HL-60 (cell line): ENCODE results near the gene GMDS.

ENCODE experiments used
- DNase-seq, 2 experiments: peaks; one replicate each; pipeline ENCODE4 v3.0.0-alpha.2; 2010 to 2020; ENCODE audit warnings: low read depth in 1 of 2, low spot score in 1 of 2
- H3K27ac ChIP-seq: fragments of 250-450 bp; sonication (Bioruptor Pico); replicated peaks from 2 replicates; pipeline ENCODE4 v1.5.1; 2020; ENCODE audit warnings: mild to moderate bottlenecking, moderate library complexity
- H3K27me3 ChIP-seq: fragments of 250-450 bp; sonication (Bioruptor Pico); 2 replicates; pipeline ENCODE4 v1.5.1; 2021; ENCODE audit warnings: mild to moderate bottlenecking, moderate library complexity; ENCODE audit not compliant: insufficient read depth, poor library complexity, severe bottlenecking
- H3K4me3 ChIP-seq: replicated peaks from 2 replicates; pipeline ENCODE4 v1.5.1; 2011; ENCODE audit warnings: mild to moderate bottlenecking, control low read depth, low read length; ENCODE audit not compliant: insufficient read depth
- CTCF ChIP-seq: IDR thresholded peaks from one replicate; pipeline ENCODE4 v1.5.1; 2011; ENCODE audit warnings: low read length, control low read depth, inconsistent platforms; ENCODE audit not compliant: insufficient read depth
- GABPA ChIP-seq: IDR thresholded peaks from 2 replicates; pipeline ENCODE4 v1.6.1; 2012; ENCODE audit warnings: low read depth
- POLR2AphosphoS5 ChIP-seq: IDR thresholded peaks from 2 replicates; pipeline ENCODE4 v1.6.1; 2012; ENCODE audit warnings: low read depth
- REST ChIP-seq: IDR thresholded peaks from 2 replicates; pipeline ENCODE4 v1.6.1; 2012; ENCODE audit warnings: low read depth; ENCODE audit not compliant: insufficient replicate concordance
- SPI1 ChIP-seq: IDR thresholded peaks from 2 replicates; pipeline ENCODE4 v1.6.1; 2012; ENCODE audit warnings: low read depth, mild to moderate bottlenecking, borderline replicate concordance

Gene GMDS

GRCh38 chr6:1630212-1630770 lies 615.1 kb downstream of the GMDS start:
- Histone ChIP-seq H3K4me3 (no peak overlapping the region), H3K27ac (no peak overlapping the region), H3K27me3 (peaks cover 22% of the 10 kb centered on the region)
- no peak for DNase-seq
- no peak for TF ChIP-seq REST
- no peak for TF ChIP-seq SPI1
- TF ChIP-seq GABPA: no peak
- no peak for TF ChIP-seq POLR2AphosphoS5
- TF ChIP-seq CTCF: no peak

- Histone ChIP-seq H3K27ac (no peak overlapping the region), H3K27me3 (peaks cover 29% of the 10 kb centered on the region), H3K4me3 (no peak overlapping the region)
- DNase-seq: no peak
- TF ChIP-seq GABPA (no peak), POLR2AphosphoS5 (no peak), CTCF (no peak), SPI1 (no peak), REST (no peak)
Observed at GRCh38 chr6:1629316-1629715, 616.1 kb downstream of the GMDS start.

GRCh38 chr6:1627827-1628560 lies 617.4 kb downstream of the GMDS start:
- no peak overlapping the region for H3K4me3 ChIP-seq
- H3K27me3 ChIP-seq: peaks cover 30% of the 10 kb centered on the region
- TF ChIP-seq GABPA (no peak), REST (no peak), CTCF (no peak), POLR2AphosphoS5 (no peak), SPI1 (no peak)
- DNase-seq: no peak
- no peak overlapping the region for H3K27ac ChIP-seq
